Parathyroid adenoma (tissue), 2 donors: Measurements from ENCODE around the gene MSH2.
"Not testable (repeated sequence)": the region's sequence is repeated elsewhere in the genome, so short reads cannot be mapped to it uniquely, and the experiment has no call there.

Experiments
- H2AFZ ChIP-seq: fragments of 300-600 bp; sonication (generic); one replicate; pipeline ENCODE4 v1.7.0; 2017; ENCODE audit warnings: antibody characterized with exemption, mild to moderate bottlenecking
- H3K27ac ChIP-seq: fragments of 300-600 bp; sonication (generic); one replicate; pipeline ENCODE4 v1.7.0; 2017
- H3K27me3 ChIP-seq: fragments of 300-600 bp; sonication (generic); one replicate; pipeline ENCODE4 v1.7.0; 2017; ENCODE audit warnings: low read length; ENCODE audit not compliant: control insufficient read depth, insufficient read depth
- H3K36me3 ChIP-seq: fragments of 300-600 bp; sonication (generic); one replicate; pipeline ENCODE4 v1.7.0; 2017; ENCODE audit warnings: low read length; ENCODE audit not compliant: control insufficient read depth, insufficient read depth
- H3K4me1 ChIP-seq: fragments of 300-600 bp; sonication (generic); one replicate; pipeline ENCODE4 v1.7.0; 2017; ENCODE audit warnings: control low read depth
- H3K4me2 ChIP-seq: fragments of 300-600 bp; sonication (generic); one replicate; pipeline ENCODE4 v1.7.0; 2017; ENCODE audit warnings: low read length
- H3K4me3 ChIP-seq: fragments of 300-600 bp; sonication (generic); one replicate; pipeline ENCODE4 v1.7.0; 2017; ENCODE audit warnings: low read depth, low read length
- H3K79me2 ChIP-seq: fragments of 300-600 bp; sonication (generic); one replicate; pipeline ENCODE4 v1.7.0; 2017; ENCODE audit warnings: control low read depth
- H3K9ac ChIP-seq: fragments of 300-600 bp; sonication (generic); one replicate; pipeline ENCODE4 v1.7.0; 2017; ENCODE audit warnings: mild to moderate bottlenecking
- H3K9me3 ChIP-seq: fragments of 300-600 bp; sonication (generic); one replicate; pipeline ENCODE4 v1.7.0; 2017; ENCODE audit warnings: low read length; ENCODE audit not compliant: control insufficient read depth
- CTCF ChIP-seq: fragments of 300-600 bp; sonication (generic); IDR thresholded peaks from one replicate; pipeline ENCODE4 v1.7.0; 2017; ENCODE audit warnings: antibody characterized with exemption, mild to moderate bottlenecking
- donor health status: primary hyperparathyroidism.

The MSH2 gene

GRCh38 chr2:47405757-47406156 is 2.8 kb downstream of the MSH2 start:
- Histone ChIP-seq H3K36me3 (no peaks in the 10 kb centered on the region), H3K9me3 (no peaks in the 10 kb centered on the region), H3K4me3 (no peak overlapping the region), H3K79me2 (peaks cover 10% of the 10 kb centered on the region), H3K4me1 (peaks cover 5% of the 10 kb centered on the region), H3K27me3 (no peaks in the 10 kb centered on the region), H2AFZ (no peak overlapping the region), H3K4me2 (no peak overlapping the region), H3K27ac (no peak overlapping the region), H3K9ac (no peak overlapping the region)
- TF ChIP-seq CTCF = no peak

- H3K36me3 ChIP-seq, H3K27me3 ChIP-seq, H3K9ac ChIP-seq, H3K27ac ChIP-seq, H3K4me2 ChIP-seq, H3K4me3 ChIP-seq, H2AFZ ChIP-seq, H3K9me3 ChIP-seq, H3K4me1 ChIP-seq, H3K79me2 ChIP-seq: not testable (repeated sequence)
These were observed 3.8 kb downstream of the MSH2 start for GRCh38 chr2:47406649-47407330.

GRCh38 chr2:47407976-47408375 is 5.0 kb downstream of the MSH2 start:
- H3K4me1 ChIP-seq, H3K4me2 ChIP-seq, H3K27me3 ChIP-seq: not testable (repeated sequence)

GRCh38 chr2:47414682-47415458 is 11.9 kb downstream of the MSH2 start:
- Histone ChIP-seq H3K9ac (no peak overlapping the region), H3K4me3 (no peak overlapping the region), H3K27ac (no peak overlapping the region), H3K27me3 (no peaks in the 10 kb centered on the region), H3K4me1 (no peaks in the 10 kb centered on the region), H3K36me3 (no peaks in the 10 kb centered on the region), H3K9me3 (no peaks in the 10 kb centered on the region), H3K4me2 (no peak overlapping the region), H2AFZ (no peak overlapping the region), H3K79me2 (no peaks in the 10 kb centered on the region)
- TF ChIP-seq CTCF = no peak

More at GRCh38 chr2:47407976-47408375, 5.0 kb downstream of the MSH2 start:
- not testable (repeated sequence) for H2AFZ ChIP-seq, H3K36me3 ChIP-seq, H3K27ac ChIP-seq, H3K9ac ChIP-seq, H3K4me3 ChIP-seq, H3K9me3 ChIP-seq, H3K79me2 ChIP-seq

- Histone ChIP-seq H3K4me3 (no peak overlapping the region), H3K4me1 (no peaks in the 10 kb centered on the region), H3K79me2 (no peaks in the 10 kb centered on the region), H3K27me3 (no peaks in the 10 kb centered on the region), H3K27ac (no peak overlapping the region), H3K36me3 (no peaks in the 10 kb centered on the region), H3K9me3 (no peaks in the 10 kb centered on the region), H3K4me2 (no peak overlapping the region), H3K9ac (no peak overlapping the region), H2AFZ (no peak overlapping the region)
- TF ChIP-seq CTCF = no peak
These were observed 17.3 kb downstream of the MSH2 start for GRCh38 chr2:47420214-47420613.

- H3K27me3 ChIP-seq, H3K4me2 ChIP-seq, H3K36me3 ChIP-seq, H2AFZ ChIP-seq, H3K9me3 ChIP-seq, H3K4me3 ChIP-seq, H3K27ac ChIP-seq, H3K79me2 ChIP-seq, H3K9ac ChIP-seq, H3K4me1 ChIP-seq: not testable (repeated sequence)
These were observed 17.7 kb downstream of the MSH2 start for GRCh38 chr2:47420683-47421082.
